ENCODE data around the gene EXOSC2.

EXOSC2 gene

GRCh38 chr9:130693426-130694191 is at the start of gene EXOSC2:
Gene EXOSC2, plus strand, starts transcription at chr9:130693780. Its CDS starts 12 bp downstream, at chr9:130693792.
- DNase-seq (ENCODE audit: low read depth in 2 of 2): peak; percentile 97

- DNase-seq (ENCODE audit: low read depth in 2 of 2): no peak
These were observed 42.4 kb upstream of the EXOSC2 start for GRCh38 chr9:130651221-130651620.

- DNase-seq (ENCODE audit: low read depth in 2 of 2): no peak
These were observed 41.8 kb upstream of the EXOSC2 start for GRCh38 chr9:130651752-130652151.

GRCh38 chr9:130654879-130655278 is 38.7 kb upstream of the EXOSC2 start:
- no peak for DNase-seq (ENCODE audit: low read depth in 2 of 2)

GRCh38 chr9:130658893-130659698 is 34.5 kb upstream of the EXOSC2 start:
- no peak for DNase-seq (ENCODE audit: low read depth in 2 of 2)

- DNase-seq (ENCODE audit: low read depth in 2 of 2): no peak
These were observed 33.8 kb upstream of the EXOSC2 start for GRCh38 chr9:130659699-130660248.

GRCh38 chr9:130660326-130660682 is 33.3 kb upstream of the EXOSC2 start:
- no peak for DNase-seq (ENCODE audit: low read depth in 2 of 2)

GRCh38 chr9:130660683-130661450 is 32.7 kb upstream of the EXOSC2 start:
- no peak for DNase-seq (ENCODE audit: low read depth in 2 of 2)

GRCh38 chr9:130661451-130662098 is 32.0 kb upstream of the EXOSC2 start:
- DNase-seq (ENCODE audit: low read depth in 2 of 2): no peak

GRCh38 chr9:130662099-130662969 is 31.2 kb upstream of the EXOSC2 start:
- no peak for DNase-seq (ENCODE audit: low read depth in 2 of 2)

- no peak for DNase-seq (ENCODE audit: low read depth in 2 of 2)
These were observed 30.7 kb upstream of the EXOSC2 start for GRCh38 chr9:130662970-130663257.

- no peak for DNase-seq (ENCODE audit: low read depth in 2 of 2)
These were observed 30.2 kb upstream of the EXOSC2 start for GRCh38 chr9:130663258-130663976.

- no peak for DNase-seq (ENCODE audit: low read depth in 2 of 2)
These were observed 29.7 kb upstream of the EXOSC2 start for GRCh38 chr9:130663977-130664250.

GRCh38 chr9:130664251-130665028 is 29.1 kb upstream of the EXOSC2 start, which contains the start of gene PRDM12:
Gene PRDM12, plus strand, starts transcription at chr9:130664594. Its CDS starts 60 bp downstream, at chr9:130664654.
- no peak for DNase-seq (ENCODE audit: low read depth in 2 of 2)

GRCh38 chr9:130665029-130665430 is 28.6 kb upstream of the EXOSC2 start:
- DNase-seq (ENCODE audit: low read depth in 2 of 2): no peak

GRCh38 chr9:130665431-130666392 is 27.9 kb upstream of the EXOSC2 start:
- DNase-seq (ENCODE audit: low read depth in 2 of 2): no peak

- no peak for DNase-seq (ENCODE audit: low read depth in 2 of 2)
These were observed 27.0 kb upstream of the EXOSC2 start for GRCh38 chr9:130666393-130667119.

GRCh38 chr9:130667120-130667435 is 26.5 kb upstream of the EXOSC2 start:
- DNase-seq (ENCODE audit: low read depth in 2 of 2): no peak

All from fibroblast of skin of left quadriceps (primary cell).